RWPE2 (cell line): ENCODE data around the gene ARF1.
A peak's percentile ranks its signal among the peaks of the same experiment; 100 is the strongest.

Experiments
- ATAC-seq: fragments of 200-7000 bp; cut with Tn5 transposase; 3 replicates; pipeline ENCODE4 v1.9.1; 2021; ENCODE audit warnings: low read depth
- DNase-seq: peaks from one replicate; pipeline ENCODE4 v3.0.0-alpha.2; 2020; ENCODE audit warnings: low spot score
- H3K27ac ChIP-seq: fragments of 450-650 bp; 2 replicates; pipeline ENCODE4 v1.5.1; 2017; ENCODE audit warnings: mild to moderate bottlenecking; ENCODE audit not compliant: poor library complexity, severe bottlenecking
- H3K27me3 ChIP-seq: fragments of 250-450 bp; sonication (Bioruptor Pico); 2 replicates; pipeline ENCODE4 v1.5.1; 2021; ENCODE audit warnings: mild to moderate bottlenecking, moderate library complexity; ENCODE audit not compliant: insufficient read depth, poor library complexity, severe bottlenecking
- H3K36me3 ChIP-seq: fragments of 250-450 bp; sonication (Bioruptor Pico); 2 replicates; pipeline ENCODE4 v1.5.1; 2020; ENCODE audit warnings: low read depth, mild to moderate bottlenecking, moderate library complexity
- H3K4me1 ChIP-seq: fragments of 250-450 bp; sonication (Bioruptor Pico); 2 replicates; pipeline ENCODE4 v1.5.1; 2021; ENCODE audit warnings: mild to moderate bottlenecking, moderate library complexity; ENCODE audit not compliant: insufficient read depth, poor library complexity, severe bottlenecking
- H3K4me3 ChIP-seq: fragments of 250-450 bp; sonication (Bioruptor Pico); 2 replicates; pipeline ENCODE4 v1.5.1; 2021; ENCODE audit warnings: mild to moderate bottlenecking, moderate library complexity; ENCODE audit not compliant: severe bottlenecking
- H3K9me3 ChIP-seq: fragments of 250-450 bp; sonication (Bioruptor Pico); 2 replicates; pipeline ENCODE4 v1.5.1; 2021; ENCODE audit warnings: mild to moderate bottlenecking, moderate library complexity; ENCODE audit not compliant: severe bottlenecking
- CTCF ChIP-seq: fragments of 450-650 bp; IDR thresholded peaks from one replicate; pipeline ENCODE4 v1.5.1; 2017; ENCODE audit warnings: mild to moderate bottlenecking, moderate library complexity; ENCODE audit not compliant: poor library complexity, severe bottlenecking

The ARF1 gene

DNA sequence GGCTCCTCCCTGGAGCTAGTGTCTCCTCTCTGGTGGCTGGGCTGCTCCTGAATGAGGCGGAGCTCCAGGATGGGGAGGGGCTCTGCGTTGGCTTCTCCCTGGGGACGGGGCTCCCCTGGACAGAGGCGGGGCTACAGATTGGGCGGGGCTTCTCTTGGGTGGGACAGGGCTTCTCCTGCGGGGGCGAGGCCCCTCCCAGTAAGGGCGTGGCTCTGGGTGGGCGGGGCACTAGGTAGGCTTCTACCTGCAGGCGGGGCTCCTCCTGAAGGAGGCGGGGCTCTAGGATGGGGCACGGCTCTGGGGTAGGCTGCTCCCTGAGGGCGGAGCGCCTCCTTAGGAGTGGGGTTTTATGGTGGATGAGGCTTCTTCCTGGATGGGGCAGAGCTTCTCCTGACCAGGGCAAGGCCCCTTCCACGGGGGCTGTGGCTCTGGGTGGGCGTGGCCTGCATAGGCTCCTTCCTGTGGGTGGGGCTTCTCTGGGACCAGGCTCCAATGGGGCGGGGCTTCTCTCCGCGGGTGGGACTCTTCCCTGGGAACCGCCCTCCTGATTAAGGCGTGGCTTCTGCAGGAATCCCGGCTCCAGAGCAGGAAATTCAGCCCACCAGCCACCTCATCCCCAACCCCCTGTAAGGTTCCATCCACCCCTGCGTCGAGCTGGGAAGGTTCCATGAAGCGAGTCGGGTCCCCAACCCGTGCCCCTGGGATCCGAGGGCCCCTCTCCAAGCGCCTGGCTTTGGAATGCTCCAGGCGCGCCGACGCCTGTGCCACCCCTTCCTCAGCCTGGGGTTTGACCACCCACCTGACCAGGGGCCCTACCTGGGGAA is 22.7 kb upstream of the ARF1 start:
- Histone ChIP-seq H3K4me1 (no peaks in the 10 kb centered on the region), H3K36me3 (no peaks in the 10 kb centered on the region), H3K9me3 (no peaks in the 10 kb centered on the region), H3K4me3 (peak overlapping the region; percentile 48), H3K27ac (peak overlapping the region; percentile 52), H3K27me3 (no peaks in the 10 kb centered on the region)
- TF ChIP-seq CTCF = no peak
- DNase-seq (peak; percentile 91), ATAC-seq (peak; percentile 84)

GRCh38 chr1:228060458-228061190 is 21.9 kb upstream of the ARF1 start:
- peak; percentile 36 for DNase-seq
- H3K27me3 ChIP-seq = no peaks in the 10 kb centered on the region
- no peak for TF ChIP-seq CTCF

GRCh38 chr1:228061411-228062084 is 21.0 kb upstream of the ARF1 start:
- TF ChIP-seq CTCF = no peak

More at GRCh38 chr1:228060458-228061190, 21.9 kb upstream of the ARF1 start:
- Histone ChIP-seq H3K4me1 (no peaks in the 10 kb centered on the region), H3K4me3 (peak overlapping the region; percentile 48), H3K9me3 (no peaks in the 10 kb centered on the region), H3K36me3 (no peaks in the 10 kb centered on the region), H3K27ac (peak overlapping the region; percentile 52)
- peak; percentile 34 for ATAC-seq

DNA sequence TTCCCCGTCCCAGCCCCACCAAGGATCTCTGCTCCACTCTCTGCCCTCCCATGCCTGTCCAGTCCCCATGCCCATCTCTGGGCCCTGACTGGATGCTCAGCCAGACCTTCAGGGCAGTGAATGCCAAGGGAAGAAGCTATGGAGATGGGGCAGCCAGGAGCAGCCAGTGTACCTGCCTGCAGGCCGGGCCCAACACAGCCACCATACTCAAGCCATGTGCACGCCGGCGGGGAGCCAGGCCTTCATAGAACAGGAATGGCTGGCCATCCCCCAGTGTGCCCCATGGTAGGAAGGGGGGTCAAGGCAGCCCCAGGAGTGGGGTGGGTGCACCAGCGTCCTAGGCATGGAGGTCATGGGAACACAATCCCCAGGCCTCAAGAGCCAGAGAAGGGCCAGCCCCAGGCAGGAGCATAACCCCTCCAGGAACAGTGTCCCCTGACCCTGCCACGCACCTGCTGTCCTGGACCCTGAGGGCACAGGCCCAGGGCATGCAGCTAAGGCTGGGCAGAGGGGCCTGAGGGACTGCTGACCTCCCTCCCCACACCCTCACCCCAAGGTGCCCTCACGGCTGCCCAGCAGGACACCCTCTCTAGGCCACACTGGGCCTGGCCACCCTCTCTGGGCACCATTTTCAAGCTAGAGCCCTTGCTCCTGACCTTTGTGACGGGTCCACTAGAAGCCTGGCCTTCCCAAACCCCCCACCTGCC is 20.3 kb upstream of the ARF1 start:
- Histone ChIP-seq H3K27me3 (no peaks in the 10 kb centered on the region), H3K4me1 (no peaks in the 10 kb centered on the region), H3K4me3 (no peak overlapping the region), H3K36me3 (no peaks in the 10 kb centered on the region), H3K9me3 (no peaks in the 10 kb centered on the region), H3K27ac (no peak overlapping the region)
- TF ChIP-seq CTCF = no peak
- no peak for ATAC-seq
- DNase-seq = no peak

More at GRCh38 chr1:228061411-228062084, 21.0 kb upstream of the ARF1 start:
- H3K36me3 ChIP-seq = no peaks in the 10 kb centered on the region
- H3K4me1 ChIP-seq = no peaks in the 10 kb centered on the region
- no peak overlapping the region for H3K4me3 ChIP-seq
- DNase-seq = peak; percentile 23
- H3K27me3 ChIP-seq = no peaks in the 10 kb centered on the region
- H3K9me3 ChIP-seq = no peaks in the 10 kb centered on the region
- peak overlapping the region; percentile 52 for H3K27ac ChIP-seq
- no peak for ATAC-seq
